Thymus (tissue), 14 donors: ENCODE data around the gene KRTAP4-1. TPM values are rescaled to one million over a fixed set of nuclear protein-coding genes. Genes with fewer than 3 reads are reported as not detected.
"Not testable (repeated sequence)": the region's sequence is repeated elsewhere in the genome, so short reads cannot be mapped to it uniquely, and the experiment has no call there.

Source experiments
- DNase-seq, 9 donors: peaks; one replicate each; pipeline ENCODE4 v3.0.0-alpha.2; 2013; ENCODE audit warnings: low spot score in 9 of 9, low read depth in 6 of 9, missing footprints in 1 of 9
- H3K27ac ChIP-seq, 2 donors: one replicate each; pipeline ENCODE4 v1.5.1; 2013; ENCODE audit warnings: control low read depth in 1 of 2, low read depth in 1 of 2, low read length in 1 of 2, mild to moderate bottlenecking in 1 of 2, moderate library complexity in 1 of 2
- H3K27me3 ChIP-seq, 2 donors: one replicate each; pipeline ENCODE4 v1.5.1; 2013; ENCODE audit warnings: low read length in 1 of 2; ENCODE audit not compliant: control insufficient read depth in 2 of 2, insufficient read depth in 1 of 2
- H3K36me3 ChIP-seq, 2 donors: one replicate each; pipeline ENCODE4 v1.5.1; 2013; ENCODE audit warnings: low read length in 1 of 2, mild to moderate bottlenecking in 1 of 2, moderate library complexity in 1 of 2; ENCODE audit not compliant: control insufficient read depth in 2 of 2, insufficient read depth in 2 of 2
- H3K4me1 ChIP-seq, 2 donors: one replicate each; pipeline ENCODE4 v1.5.1; 2013; ENCODE audit warnings: low read length in 2 of 2; ENCODE audit not compliant: control insufficient read depth in 2 of 2, insufficient read depth in 2 of 2
- H3K4me3 ChIP-seq, 2 donors: one replicate each; pipeline ENCODE4 v1.5.1; 2013; ENCODE audit warnings: low read length in 2 of 2, control low read depth in 1 of 2, mild to moderate bottlenecking in 1 of 2
- H3K9me3 ChIP-seq, 2 donors: one replicate each; pipeline ENCODE4 v1.5.1; 2013; ENCODE audit warnings: low read length in 1 of 2, mild to moderate bottlenecking in 1 of 2; ENCODE audit not compliant: control insufficient read depth in 2 of 2, insufficient read depth in 1 of 2
- WGBS: extraction: QIAGEN DNeasy Blood & Tissue Kit; methylation state at CpG from one replicate; pipeline ENCODE4 v1.1.7; 2013; 5-methylcytosine and 5-hydroxymethylcytosine counted together
- long read RNA-seq, 10 donors: transcript quantifications; one replicate each; lab custom pipeline, GENCODE V29; 2026
- polyA plus RNA-seq: library from polyadenylated mRNA; stranded (reverse); fragments of 200-250 nt; gene quantifications from one replicate; pipeline ENCODE4 v1.2.3, GENCODE V29; 2013
- total RNA-seq: library from RNA; stranded (reverse); fragments of 120-200 nt; gene quantifications from one replicate; pipeline ENCODE4 v1.2.4, GENCODE V29; 2013
- donor health status: healthy.

The KRTAP4-1 gene
- total RNA-seq (not detected), polyA plus RNA-seq (not detected)
- long read RNA-seq, donor 1, result 0 reads
- long read RNA-seq, donor 2, result 0 reads
- long read RNA-seq, donor 3, result 0 reads
- long read RNA-seq, donor 4, result 0 reads
- long read RNA-seq, donor 5, result 0 reads
- long read RNA-seq, donor 6, result 0 reads
- long read RNA-seq, donor 7, result 0 reads
- long read RNA-seq, donor 8, result 0 reads
- long read RNA-seq, donor 9, result 0 reads
- long read RNA-seq, donor 10, result 0 reads

GRCh38 chr17:41184480-41184961 lies at the start of gene KRTAP4-1:
Gene KRTAP4-1, minus strand, starts transcription at chr17:41184911. Its CDS starts 57 bp downstream, at chr17:41184854.
- WGBS, result 84% methylated on average over 9 of the region's 9 CpGs
- DNase-seq, result no peak
- Histone ChIP-seq H3K27ac (no peak within 1 kb of the TSS), H3K4me3 (no peak within 1 kb of the TSS), H3K36me3 (no peaks in the 10 kb centered on the region), H3K9me3 (no peaks in the 10 kb centered on the region), H3K4me1 (no peaks in the 10 kb centered on the region), H3K27me3 (peaks cover 0 to 3% of the 10 kb centered on the region in 2 donors)

DNA sequence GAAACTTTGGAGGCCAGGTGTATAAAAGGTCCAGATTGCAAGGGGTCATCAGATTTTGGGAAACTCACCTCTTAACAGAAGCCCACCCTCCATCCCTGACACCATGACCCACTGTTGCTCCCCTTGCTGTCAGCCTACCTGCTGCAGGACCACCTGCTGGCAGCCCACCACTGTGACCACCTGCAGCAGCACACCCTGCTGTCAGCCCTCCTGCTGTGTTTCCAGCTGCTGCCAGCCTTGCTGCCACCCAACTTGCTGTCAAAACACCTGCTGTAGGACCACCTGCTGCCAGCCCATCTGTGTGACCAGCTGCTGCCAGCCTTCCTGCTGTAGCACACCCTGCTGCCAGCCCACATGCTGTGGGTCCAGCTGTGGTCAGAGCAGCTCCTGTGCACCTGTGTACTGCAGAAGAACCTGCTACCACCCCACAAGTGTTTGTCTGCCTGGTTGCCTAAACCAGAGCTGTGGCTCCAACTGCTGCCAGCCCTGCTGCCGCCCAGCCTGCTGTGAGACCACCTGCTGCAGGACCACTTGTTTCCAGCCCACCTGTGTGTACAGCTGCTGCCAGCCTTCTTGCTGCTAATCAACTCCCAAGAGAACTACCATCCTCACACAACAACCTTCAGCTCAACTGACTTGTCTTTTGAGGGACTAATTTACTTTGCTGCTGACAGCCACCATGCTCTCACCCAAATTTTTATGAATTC lies 47.8 kb upstream of the KRTAP4-1 start, which contains the start of gene KRTAP9-3:
TSS of gene KRTAP9-3 (plus strand) at position 51 of the 707 bp plus-strand sequence. CDS start at position 104, 53 bp downstream.
- H3K4me1 ChIP-seq, H3K36me3 ChIP-seq, DNase-seq, H3K27me3 ChIP-seq, H3K27ac ChIP-seq, H3K9me3 ChIP-seq, H3K4me3 ChIP-seq: not testable (repeated sequence)
- 95% methylated on average over 1 of the region's 1 CpG for WGBS

DNA sequence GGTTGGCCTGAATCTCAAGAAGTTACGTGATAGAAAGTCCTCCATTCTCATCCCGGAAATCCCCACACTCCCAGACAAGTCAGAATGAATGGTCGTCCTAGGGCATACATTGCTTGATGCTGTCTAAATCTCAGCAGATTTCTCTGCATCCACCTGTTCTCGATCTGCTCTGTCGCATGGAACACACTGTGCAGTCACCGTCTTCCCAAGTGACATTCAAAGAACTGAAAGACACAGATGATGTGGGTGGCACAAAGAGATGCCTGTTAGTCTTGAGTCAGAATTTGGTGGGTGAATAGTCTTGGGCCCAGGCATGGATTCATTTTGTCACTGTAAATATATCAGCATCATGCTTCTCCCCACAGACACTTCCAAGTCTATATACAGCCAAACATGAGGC lies 47.0 kb upstream of the KRTAP4-1 start:
- no peak overlapping the region for H3K4me3 ChIP-seq
- no peaks in the 10 kb centered on the region for H3K27me3 ChIP-seq
- no peaks in the 10 kb centered on the region for H3K4me1 ChIP-seq
- H3K36me3 ChIP-seq, result no peaks in the 10 kb centered on the region
- H3K27ac ChIP-seq, result no peak overlapping the region
- DNase-seq, result no peak
- WGBS, result 97% methylated on average over 6 of the region's 6 CpGs
- no peaks in the 10 kb centered on the region for H3K9me3 ChIP-seq

- Histone ChIP-seq H3K27me3 (no peaks in the 10 kb centered on the region), H3K4me3 (no peak overlapping the region), H3K27ac (no peak overlapping the region), H3K9me3 (no peaks in the 10 kb centered on the region), H3K36me3 (no peaks in the 10 kb centered on the region), H3K4me1 (no peaks in the 10 kb centered on the region)
- no peak for DNase-seq
Measured at GRCh38 chr17:41230094-41230493, 45.4 kb upstream of the KRTAP4-1 start.

- not testable (repeated sequence) for H3K36me3 ChIP-seq, H3K27ac ChIP-seq, H3K4me1 ChIP-seq, H3K4me3 ChIP-seq, H3K27me3 ChIP-seq, DNase-seq, H3K9me3 ChIP-seq
- WGBS, result 71% methylated on average over 3 of the region's 4 CpGs
Measured at GRCh38 chr17:41226598-41227095, 41.9 kb upstream of the KRTAP4-1 start, which contains the start of gene KRTAP9-2. Gene KRTAP9-2, plus strand, starts transcription at chr17:41226648. Its CDS starts 7 bp downstream, at chr17:41226655.

GRCh38 chr17:41226051-41226450 lies 41.3 kb upstream of the KRTAP4-1 start:
- 96% methylated on average over 6 of the region's 6 CpGs for WGBS
- DNase-seq, result no peak

GRCh38 chr17:41223821-41224220 lies 39.1 kb upstream of the KRTAP4-1 start:
- Histone ChIP-seq H3K4me3 (no peak overlapping the region), H3K27me3 (no peaks in the 10 kb centered on the region), H3K36me3 (no peaks in the 10 kb centered on the region), H3K27ac (no peak overlapping the region), H3K9me3 (no peaks in the 10 kb centered on the region), H3K4me1 (no peaks in the 10 kb centered on the region)
- no peak for DNase-seq
- 84% methylated on average over 2 of the region's 2 CpGs for WGBS

More at GRCh38 chr17:41226051-41226450, 41.3 kb upstream of the KRTAP4-1 start:
- H3K36me3 ChIP-seq, result no peaks in the 10 kb centered on the region
- H3K27ac ChIP-seq, result no peak overlapping the region
- no peaks in the 10 kb centered on the region for H3K9me3 ChIP-seq
- no peaks in the 10 kb centered on the region for H3K4me1 ChIP-seq
- no peak overlapping the region for H3K4me3 ChIP-seq
- no peaks in the 10 kb centered on the region for H3K27me3 ChIP-seq

- no peak overlapping the region for H3K4me3 ChIP-seq
- no peaks in the 10 kb centered on the region for H3K36me3 ChIP-seq
- 85% methylated on average over 1 of the region's 1 CpG for WGBS
- no peaks in the 10 kb centered on the region for H3K4me1 ChIP-seq
- no peaks in the 10 kb centered on the region for H3K27me3 ChIP-seq
- no peaks in the 10 kb centered on the region for H3K9me3 ChIP-seq
- H3K27ac ChIP-seq, result no peak overlapping the region
- no peak for DNase-seq
Measured at GRCh38 chr17:41215681-41216080, 31.0 kb upstream of the KRTAP4-1 start.

- DNase-seq, result no peak
- Histone ChIP-seq H3K4me1 (no peaks in the 10 kb centered on the region), H3K9me3 (no peaks in the 10 kb centered on the region), H3K4me3 (no peak overlapping the region), H3K27me3 (no peaks in the 10 kb centered on the region), H3K36me3 (no peaks in the 10 kb centered on the region), H3K27ac (no peak overlapping the region)
- 91% methylated on average over 7 of the region's 7 CpGs for WGBS
Measured at GRCh38 chr17:41212524-41213169, 27.9 kb upstream of the KRTAP4-1 start.
